NCI-H1417 (cell line): Measurements from ENCODE around the gene SOCS1.

Experiments used
- DNase-seq, 3 experiments: peaks; one replicate each; lab custom pipeline; 2025; lab: John Stamatoyannopoulos, UW

SOCS1 gene

GRCh38 chr16:11204513-11205047 is 51.4 kb downstream of the SOCS1 start:
- no peak for DNase-seq
